GM23248 (cell line): ENCODE results near the gene CCDC88C. TPM values are rescaled to one million over a fixed set of nuclear protein-coding genes. Genes with fewer than 3 reads are reported as not detected.

Source experiments
- DNase-seq: peaks from one replicate; pipeline ENCODE4 v3.0.0-alpha.2; 2015
- H2AFZ ChIP-seq: fragments of 200-600 bp; sonication (generic); 2 replicates; pipeline ENCODE4 v1.6.1; 2016; ENCODE audit warnings: antibody characterized with exemption
- H3F3A ChIP-seq: fragments of 200-600 bp; sonication (generic); 2 replicates; pipeline ENCODE4 v1.6.1; 2016; ENCODE audit warnings: mild to moderate bottlenecking, antibody characterized with exemption, mixed run types; ENCODE audit not compliant: insufficient read depth
- H3K27ac ChIP-seq: fragments of 200-600 bp; sonication (generic); 2 replicates; pipeline ENCODE4 v1.5.1; 2016; ENCODE audit warnings: mild to moderate bottlenecking
- H3K27me3 ChIP-seq: fragments of 200-600 bp; sonication (generic); replicated peaks from 2 replicates; pipeline ENCODE4 v1.6.1; 2016; ENCODE audit warnings: mild to moderate bottlenecking; ENCODE audit not compliant: insufficient read depth
- H3K36me3 ChIP-seq: fragments of 200-600 bp; sonication (generic); 2 replicates; pipeline ENCODE4 v1.6.1; 2016; ENCODE audit warnings: low read depth, mild to moderate bottlenecking
- H3K4me1 ChIP-seq: fragments of 200-600 bp; sonication (generic); 2 replicates; pipeline ENCODE4 v1.6.1; 2016; ENCODE audit warnings: mild to moderate bottlenecking; ENCODE audit not compliant: insufficient read depth
- H3K4me2 ChIP-seq: fragments of 200-600 bp; sonication (generic); one replicate; pipeline ENCODE4 v1.6.1; 2016; ENCODE audit warnings: mild to moderate bottlenecking; ENCODE audit not compliant: unreplicated experiment
- H3K4me3 ChIP-seq: fragments of 200-600 bp; sonication (generic); 2 replicates; pipeline ENCODE4 v1.5.1; 2016; ENCODE audit warnings: mild to moderate bottlenecking
- H3K79me2 ChIP-seq: fragments of 200-600 bp; sonication (generic); 2 replicates; pipeline ENCODE4 v1.6.1; 2016; ENCODE audit warnings: mild to moderate bottlenecking; ENCODE audit not compliant: insufficient read depth
- H3K9ac ChIP-seq: fragments of 200-600 bp; sonication (generic); 2 replicates; pipeline ENCODE4 v1.6.1; 2016; ENCODE audit warnings: mild to moderate bottlenecking
- H3K9me2 ChIP-seq: fragments of 200-600 bp; sonication (generic); 2 replicates; pipeline ENCODE4 v1.6.1; 2016; ENCODE audit warnings: mixed run types, mild to moderate bottlenecking, moderate library complexity; ENCODE audit not compliant: insufficient read depth
- H3K9me3 ChIP-seq: fragments of 200-600 bp; sonication (generic); one replicate; pipeline ENCODE4 v1.6.1; 2017; ENCODE audit warnings: low read depth
- H4K20me1 ChIP-seq: fragments of 200-600 bp; sonication (generic); 2 replicates; pipeline ENCODE4 v1.6.0; 2016; ENCODE audit not compliant: insufficient read depth
- EZH2 ChIP-seq: fragments of 200-600 bp; sonication (generic); IDR thresholded peaks from 2 replicates; pipeline ENCODE4 v1.6.1; 2018; ENCODE audit warnings: antibody characterized with exemption, mild to moderate bottlenecking; ENCODE audit not compliant: insufficient read depth, poor library complexity, severe bottlenecking
- EZH2phosphoT487 ChIP-seq: fragments of 200-600 bp; sonication (generic); IDR thresholded peaks from 2 replicates; pipeline ENCODE4 v1.6.1; 2018; ENCODE audit warnings: antibody characterized with exemption, moderate library complexity, mild to moderate bottlenecking, low read depth; ENCODE audit not compliant: insufficient read depth
- WGBS, 2 experiments: methylation state at CpG; one replicate each; pipeline ENCODE4 v1.1.6; 2015 to 2017; ENCODE audit warnings: low lambda C conversion rate in 2 of 2, low coverage in 1 of 2; ENCODE audit errors: missing lambda C conversion rate in 2 of 2; 5-methylcytosine and 5-hydroxymethylcytosine counted together
- in situ Hi-C: fragments of 300-500 bp; cut with MboI; formaldehyde crosslinking; loops from 2 replicates; pipeline ENCODE4 v1.15.0; 2020
- polyA plus RNA-seq: library from polyadenylated mRNA; unstranded; fragments of >200 nt; fragmentation: Nextera tagmentation; extraction: Ambion mirVana; gene quantifications from 2 replicates; pipeline ENCODE4 v1.2.1, GENCODE V29; 2016
- total RNA-seq: library from RNA; depleted of rRNA; stranded (reverse); fragments of >200 nt; shearing (Covaris generic); gene quantifications from 2 replicates; pipeline ENCODE4 v1.2.3, GENCODE V29; 2014

The CCDC88C gene
- total and polyA plus RNA-seq, 2 experiments from 2014 or later = not detected

DNA sequence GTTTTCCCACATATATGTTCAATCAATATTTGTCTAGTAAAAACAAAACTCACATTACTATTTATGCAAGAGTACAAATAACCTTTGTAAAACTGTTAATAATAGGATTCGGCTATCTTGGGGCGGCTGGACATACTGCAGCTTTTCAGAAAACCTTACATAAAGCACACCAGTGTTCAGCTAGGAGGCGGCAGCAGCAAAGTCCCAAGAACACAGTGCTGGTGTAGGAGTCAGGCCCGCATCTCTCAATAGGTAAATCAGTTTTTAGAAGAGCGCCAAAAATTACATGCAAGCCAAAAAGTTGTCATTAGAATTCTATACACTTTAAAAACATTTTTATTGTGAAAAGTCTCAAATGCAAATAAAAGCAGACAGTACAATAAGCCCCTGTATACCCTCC, 37.5 kb downstream of the CCDC88C start:
- H3K9me2 ChIP-seq = no peaks in the 10 kb centered on the region
- H3K4me3 ChIP-seq = no peak overlapping the region
- no peak overlapping the region for H3K4me2 ChIP-seq
- peaks cover 62% of the 10 kb centered on the region for H3K27me3 ChIP-seq
- H3K9me3 ChIP-seq = no peaks in the 10 kb centered on the region
- no peaks in the 10 kb centered on the region for H3K4me1 ChIP-seq
- 86 to 91% methylated on average over 5 of the region's 5 CpGs for WGBS, 2 experiments
- H3K27ac ChIP-seq = no peak overlapping the region
- in situ Hi-C loops = no loop called here
- no peak for DNase-seq
- H3K36me3 ChIP-seq = no peaks in the 10 kb centered on the region
- no peak overlapping the region for H3K9ac ChIP-seq
- H4K20me1 ChIP-seq = no peaks in the 10 kb centered on the region
- H3K79me2 ChIP-seq = no peaks in the 10 kb centered on the region
- TF ChIP-seq EZH2 (no peak), EZH2phosphoT487 (no peak)
- no peak overlapping the region for H2AFZ ChIP-seq
- no peaks in the 10 kb centered on the region for H3F3A ChIP-seq

DNA sequence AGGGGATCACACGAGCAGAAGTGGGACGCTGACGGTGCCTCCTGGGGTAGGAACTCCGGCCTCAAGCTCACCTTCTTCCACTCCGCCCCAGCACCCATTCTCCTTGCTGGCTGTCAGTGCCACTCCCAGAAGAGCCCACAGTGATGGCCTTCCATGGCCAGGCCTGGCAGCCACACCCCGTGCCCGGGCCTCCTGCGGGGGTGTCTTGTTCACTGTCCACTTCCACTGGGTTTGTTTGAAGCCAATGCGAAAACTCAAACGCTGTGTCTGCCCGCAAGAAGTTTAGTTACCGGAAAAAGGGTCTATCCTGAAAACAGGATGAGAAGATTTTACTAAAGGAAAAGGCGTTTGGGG, 38.1 kb downstream of the CCDC88C start:
- Histone ChIP-seq H4K20me1 (no peaks in the 10 kb centered on the region), H2AFZ (no peak overlapping the region), H3K4me1 (no peaks in the 10 kb centered on the region), H3K9me2 (no peaks in the 10 kb centered on the region), H3F3A (no peaks in the 10 kb centered on the region), H3K9me3 (no peaks in the 10 kb centered on the region), H3K79me2 (no peaks in the 10 kb centered on the region), H3K27ac (no peak overlapping the region), H3K36me3 (no peaks in the 10 kb centered on the region), H3K4me3 (no peak overlapping the region), H3K4me2 (no peak overlapping the region), H3K27me3 (peaks cover 64% of the 10 kb centered on the region), H3K9ac (no peak overlapping the region)
- in situ Hi-C loops = no loop called here
- TF ChIP-seq EZH2 (no peak), EZH2phosphoT487 (no peak)
- DNase-seq = no peak
- 90 to 91% methylated on average over 13 of the region's 13 CpGs for WGBS, 2 experiments

DNA sequence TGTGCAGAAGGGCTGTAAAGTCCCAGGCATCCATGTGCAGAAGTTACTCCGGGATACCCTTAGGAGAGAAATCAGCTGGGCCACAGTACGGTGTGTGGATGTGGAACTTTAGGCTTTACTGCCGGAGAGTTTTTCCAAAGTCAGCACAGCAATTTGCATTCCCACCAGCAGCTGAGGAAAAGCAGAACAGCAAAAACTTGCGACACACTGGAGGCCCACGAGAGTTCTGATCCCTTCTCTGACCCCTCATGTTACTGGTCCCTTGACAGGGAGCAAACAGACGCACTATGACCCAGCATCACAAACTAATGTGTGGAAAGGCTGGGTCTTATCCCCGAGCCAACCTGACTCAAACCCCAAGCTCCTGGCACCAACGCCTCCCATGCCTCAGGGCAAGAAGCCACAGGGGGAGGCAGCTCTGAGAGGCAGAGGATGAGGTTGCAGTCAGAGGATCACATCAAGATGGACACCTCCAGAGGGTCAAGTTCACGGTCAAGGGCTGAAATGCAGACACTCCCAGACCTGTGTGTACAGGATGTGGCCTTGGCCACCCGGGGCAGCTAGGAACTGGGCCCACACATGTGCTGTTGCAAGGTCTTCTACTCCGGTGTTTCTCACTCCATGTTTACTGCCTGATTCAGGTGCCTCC, 38.6 kb downstream of the CCDC88C start:
- Histone ChIP-seq H3K4me3 (no peak overlapping the region), H3K36me3 (no peaks in the 10 kb centered on the region), H2AFZ (no peak overlapping the region), H3K4me1 (no peaks in the 10 kb centered on the region), H3K27ac (no peak overlapping the region), H4K20me1 (no peaks in the 10 kb centered on the region), H3K9ac (no peak overlapping the region), H3K9me2 (no peaks in the 10 kb centered on the region), H3K27me3 (peaks cover 64% of the 10 kb centered on the region), H3K9me3 (no peaks in the 10 kb centered on the region), H3F3A (no peaks in the 10 kb centered on the region), H3K4me2 (no peak overlapping the region), H3K79me2 (no peaks in the 10 kb centered on the region)
- in situ Hi-C loops = no loop called here
- no peak for DNase-seq
- TF ChIP-seq EZH2phosphoT487 (no peak), EZH2 (no peak)
- whole genome bisulfite sequencing, 2 experiments = 88 to 93% methylated on average over 11 of the region's 11 CpGs

DNA sequence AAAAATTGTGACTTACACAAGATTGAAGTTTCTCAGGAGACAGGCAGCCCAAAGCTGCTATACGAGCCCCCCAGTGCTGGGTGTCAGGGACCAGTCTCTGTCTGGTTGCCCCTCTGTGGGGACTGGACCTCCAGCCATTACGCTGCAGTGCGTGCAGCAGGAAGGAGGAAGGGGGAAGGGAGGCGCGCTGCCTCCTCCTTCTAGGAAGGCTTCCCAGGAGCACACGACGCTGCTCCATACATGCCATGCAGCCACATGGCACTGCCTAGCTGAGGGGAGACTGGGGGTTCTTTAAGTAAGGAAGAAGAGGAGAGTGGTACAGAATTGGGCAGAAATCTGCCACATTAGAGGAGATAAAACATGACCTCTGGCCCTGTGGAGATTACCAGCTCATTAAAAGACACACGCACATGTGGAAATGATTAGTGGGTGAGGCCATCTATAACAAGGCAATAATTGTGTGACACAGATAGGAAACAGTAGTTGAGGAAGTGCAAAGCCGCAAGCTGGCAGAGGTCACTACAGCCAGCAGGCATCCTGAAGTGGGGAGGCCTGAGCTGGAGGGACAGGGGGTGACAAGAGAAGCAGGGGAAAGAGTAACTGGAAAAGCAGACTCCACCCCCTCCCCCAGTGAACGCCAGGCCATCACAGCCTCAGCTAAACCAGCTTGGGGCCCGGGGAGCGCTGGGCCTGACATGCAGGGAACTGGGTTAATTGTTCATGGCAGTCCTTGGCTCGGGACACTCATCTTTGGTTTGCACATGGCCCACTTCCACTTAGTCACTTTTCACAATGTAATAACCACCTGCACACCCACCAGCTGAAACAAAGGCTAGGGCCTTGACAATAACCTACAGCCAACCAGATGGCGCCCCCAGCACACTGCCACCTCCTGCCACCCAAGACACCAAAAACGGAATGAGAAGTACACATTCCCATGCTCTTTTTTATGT, 39.6 kb downstream of the CCDC88C start:
- TF ChIP-seq EZH2 (no peak), EZH2phosphoT487 (peak; percentile 81)
- Histone ChIP-seq H3K27me3 (peaks cover 66% of the 10 kb centered on the region), H3K4me3 (no peak overlapping the region), H2AFZ (no peak overlapping the region), H3K9ac (no peak overlapping the region), H3K4me1 (no peaks in the 10 kb centered on the region), H3K36me3 (no peaks in the 10 kb centered on the region), H3K4me2 (no peak overlapping the region), H3K9me3 (no peaks in the 10 kb centered on the region), H4K20me1 (no peaks in the 10 kb centered on the region), H3K27ac (no peak overlapping the region), H3K79me2 (no peaks in the 10 kb centered on the region), H3K9me2 (no peaks in the 10 kb centered on the region), H3F3A (no peaks in the 10 kb centered on the region)
- in situ Hi-C loops = no loop called here
- WGBS, 2 experiments = 59 to 62% methylated on average over 15 of the region's 15 CpGs
- peak; percentile 43 for DNase-seq
